ENCODE measurements around the gene MIS12. TPM values are rescaled to one million over a fixed set of nuclear protein-coding genes. Genes with fewer than 3 reads are reported as not detected.

Gene MIS12
- total and polyA plus RNA-seq, 9 of the 15 experiments (the other 6 are each of a cell fraction or from before 2014, with no cell fraction given) = 13.5 to 31.9 (median 25.5) TPM

GRCh38 chr17:5438716-5439445 is 47.5 kb upstream of the MIS12 start, which contains the start of gene C1QBP (continued):
- TF ChIP-seq SMAD4 (CRISPR knock-in tag; conservative IDR thresholded peaks at IDR 0.05) (no peak; the same call in 1 of the 2 replicates), LCOR (CRISPR knock-in tag; IDR thresholded peaks at IDR 0.05) (0 out of 2 replicates have a peak, but pooled peaks have one; percentile 75), EZH2 (IDR thresholded peaks at IDR 0.05; ENCODE audit: borderline replicate concordance, low read depth, low read length) (no peak), ETV1 (tag; conservative IDR thresholded peaks at IDR 0.05; ENCODE audit: low read depth) (peak; percentile 82), ZNF583 (CRISPR knock-in tag; IDR thresholded peaks at IDR 0.05) (no peak), DDX20 (tag; IDR thresholded peaks at IDR 0.05; ENCODE audit: low read depth) (no peak), ZNF280B (CRISPR knock-in tag; IDR thresholded peaks at IDR 0.05) (no peak), TEAD2 (tag; IDR thresholded peaks at IDR 0.05) (no peak), ZNF311 (CRISPR knock-in tag; IDR thresholded peaks at IDR 0.05) (no peak), NFE2L1 (tag; IDR thresholded peaks at IDR 0.05; ENCODE audit: borderline replicate concordance, low read depth) (no peak), JUN (IDR thresholded peaks at IDR 0.05; ENCODE audit: borderline replicate concordance, low read depth, low read length) (peak; percentile 50; the same call in 1 of the 2 replicates), JUN (CRISPR knock-in tag; IDR thresholded peaks at IDR 0.05; ENCODE audit: borderline replicate concordance) (no peak), ZNF174 (CRISPR knock-in tag; IDR thresholded peaks at IDR 0.05) (no peak), MYBL2 (IDR thresholded peaks at IDR 0.05; ENCODE audit: low read depth) (no peak), MYBL2 (CRISPR knock-in tag; IDR thresholded peaks at IDR 0.05; ENCODE audit: borderline replicate concordance) (no peak), U2AF1 (optimal IDR thresholded peaks at IDR 0.05; ENCODE audit: low read depth, low read length) (no peak), ETS2 (tag; IDR thresholded peaks at IDR 0.05; ENCODE audit: borderline replicate concordance, poor library complexity, severe bottlenecking) (no peak), MNT (conservative IDR thresholded peaks at IDR 0.05) (peak; percentile 73 to 90), SAFB (IDR thresholded peaks at IDR 0.05; ENCODE audit: borderline replicate concordance, low read depth, low read length) (no peak), THRAP3 (IDR thresholded peaks at IDR 0.05; ENCODE audit: borderline replicate concordance) (no peak), LARP7 (IDR thresholded peaks at IDR 0.05) (no peak), ZBED1 (IDR thresholded peaks at IDR 0.05) (no peak), MED1 (CRISPR knock-in tag; IDR thresholded peaks at IDR 0.05; ENCODE audit: borderline replicate concordance) (no peak), ZNF644 (tag; IDR thresholded peaks at IDR 0.05; ENCODE audit: low read depth) (no peak), RBBP5 (IDR thresholded peaks at IDR 0.05; ENCODE audit: borderline replicate concordance, insufficient read depth, low read length, poor library complexity, severe bottlenecking) (peak; percentile 97)

All from K562 (cell line).